Ovary (tissue), 9 donors: ENCODE data around the gene SDK1. TPM values are rescaled to one million over a fixed set of nuclear protein-coding genes. Genes with fewer than 3 reads are reported as not detected.

Source experiments
- DNase-seq, 5 donors: peaks; one replicate each; pipeline ENCODE4 v3.0.0-alpha.2; 2019 to 2020
- H3K27ac ChIP-seq, 2 donors: fragments of 200-600 bp; one replicate each; pipeline versions ENCODE4 v1.5.1 to v1.8.0; 2019 to 2022
- H3K27me3 ChIP-seq: fragments of 200-600 bp; one replicate; pipeline ENCODE4 v1.8.0; 2022
- H3K36me3 ChIP-seq: fragments of 200-600 bp; sonication (generic); one replicate; pipeline ENCODE4 v1.5.1; 2019
- H3K4me1 ChIP-seq: one replicate; pipeline ENCODE4 v1.8.1; 2013; ENCODE audit warnings: mild to moderate bottlenecking, moderate library complexity; ENCODE audit not compliant: insufficient read depth
- H3K4me3 ChIP-seq: fragments of 200-600 bp; sonication (generic); one replicate; pipeline ENCODE4 v1.5.1; 2017
- H3K9me3 ChIP-seq, 2 donors: fragments of 200-600 bp in 1 of 2; sonication (generic) in 1 of 2; one replicate each; pipeline versions ENCODE4 v1.5.1 to v1.8.1; 2013 to 2019; ENCODE audit warnings: mild to moderate bottlenecking in 1 of 2, moderate library complexity in 1 of 2
- EP300 ChIP-seq: sonication (generic); formaldehyde crosslinking; IDR thresholded peaks from one replicate; pipeline ENCODE4 v1.6.1; 2017; ENCODE audit warnings: antibody characterized with exemption
- POLR2A ChIP-seq: fragments of 450-650 bp; IDR thresholded peaks from one replicate; pipeline ENCODE4 v1.6.1; 2017; ENCODE audit warnings: antibody characterized with exemption, mild to moderate bottlenecking, moderate library complexity
- WGBS, 3 donors: extraction: QIAGEN DNeasy Blood & Tissue Kit in 1 of 3; methylation state at CpG; one replicate each; pipeline versions ENCODE4 v1.1.5 to v1.1.7; 2013 to 2017; 5-methylcytosine and 5-hydroxymethylcytosine counted together
- intact Hi-C, 4 donors: fragments of 100-400 bp; cut with DNase I; formaldehyde crosslinking; loops; one replicate each; pipeline versions ENCODE4 v1.11.0 to v1.15.1; 2022 to 2023
- polyA plus RNA-seq, 2 donors: library from polyadenylated mRNA; stranded (reverse); fragments of 200-250 nt in 1 of 2; fragments of 350-450 nt in 1 of 2; fragmentation: Illumina TruSeq in 1 of 2; extraction: RNeasy Lipid Tissue Mini Kit (QIAGEN cat#74804) in 1 of 2; gene quantifications; one replicate each; pipeline ENCODE4 v1.2.3, GENCODE V29; 2013 to 2014
- total RNA-seq, 7 donors: library from RNA; depleted of rRNA in 2 of 7; stranded (reverse); fragments of >200 nt in 2 of 7; fragmentation: NEBNext Ultra II Directional in 3 of 7; extraction: Animal tissue kit (Norgen Biotek cat#: 25700) in 3 of 7; gene quantifications; one replicate each; pipeline versions ENCODE4 v1.1.0 to v1.2.4, GENCODE V29; 2016 to 2023
- TF ChIP-seq, protein P1 (sequence below), 3 donors: fragments of 450-650 bp in 2 of 3; fragments of 200-600 bp in 1 of 3; IDR thresholded peaks; one replicate each; pipeline versions ENCODE4 v1.5.1 to v1.8.0; 2016 to 2022; ENCODE audit warnings: antibody characterized with exemption in 3 of 3, mild to moderate bottlenecking in 1 of 3
- donor health status: DM: no; HTN: no; CAD: no; lungs with moderate emphysema.
- donor health status: DM: no; HTN: no; CAD: no.
- donor health status: Bipolar disorder and iron deficiency.
- donor health status: DM: yes; HTN: yes; CAD: no.
- donor health status: DM: no; HTN: no; CAD: no.
- donor health status: DM: yes; HTN: yes; CAD: no.

SDK1 gene
- total and polyA plus RNA-seq, 9 donors = 1.2 to 13.3 (median 4.4) TPM

DNA sequence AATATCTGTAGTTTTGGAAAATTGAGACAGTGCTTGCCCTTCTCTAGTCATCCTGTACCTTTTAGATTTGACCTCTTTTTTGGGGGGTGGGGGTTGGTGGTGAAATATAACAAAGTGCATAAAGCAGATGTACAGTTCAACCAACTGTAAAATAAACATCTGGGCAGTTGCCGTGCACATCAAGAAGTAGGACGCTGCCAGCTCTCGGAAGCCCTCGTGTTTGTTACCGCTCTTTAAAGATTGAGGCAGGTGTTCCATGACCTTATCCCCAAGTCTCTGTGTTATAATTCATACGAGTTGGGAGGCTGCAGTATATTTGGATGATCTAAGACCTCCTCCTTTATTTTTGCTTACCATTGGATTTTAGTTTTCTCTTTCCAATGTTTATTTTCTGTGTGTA lies 55.1 kb downstream of the SDK1 start:
- TF ChIP-seq EP300 (no peak), POLR2A (no peak)
- TF ChIP-seq, protein P1, sequence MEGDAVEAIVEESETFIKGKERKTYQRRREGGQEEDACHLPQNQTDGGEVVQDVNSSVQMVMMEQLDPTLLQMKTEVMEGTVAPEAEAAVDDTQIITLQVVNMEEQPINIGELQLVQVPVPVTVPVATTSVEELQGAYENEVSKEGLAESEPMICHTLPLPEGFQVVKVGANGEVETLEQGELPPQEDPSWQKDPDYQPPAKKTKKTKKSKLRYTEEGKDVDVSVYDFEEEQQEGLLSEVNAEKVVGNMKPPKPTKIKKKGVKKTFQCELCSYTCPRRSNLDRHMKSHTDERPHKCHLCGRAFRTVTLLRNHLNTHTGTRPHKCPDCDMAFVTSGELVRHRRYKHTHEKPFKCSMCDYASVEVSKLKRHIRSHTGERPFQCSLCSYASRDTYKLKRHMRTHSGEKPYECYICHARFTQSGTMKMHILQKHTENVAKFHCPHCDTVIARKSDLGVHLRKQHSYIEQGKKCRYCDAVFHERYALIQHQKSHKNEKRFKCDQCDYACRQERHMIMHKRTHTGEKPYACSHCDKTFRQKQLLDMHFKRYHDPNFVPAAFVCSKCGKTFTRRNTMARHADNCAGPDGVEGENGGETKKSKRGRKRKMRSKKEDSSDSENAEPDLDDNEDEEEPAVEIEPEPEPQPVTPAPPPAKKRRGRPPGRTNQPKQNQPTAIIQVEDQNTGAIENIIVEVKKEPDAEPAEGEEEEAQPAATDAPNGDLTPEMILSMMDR (IDR thresholded peaks at IDR 0.05) = no peak
- DNase-seq = no peak
- Histone ChIP-seq H3K4me3 (no peak overlapping the region), H3K36me3 (no peaks in the 10 kb centered on the region), H3K9me3 (no peaks in the 10 kb centered on the region), H3K27me3 (no peaks in the 10 kb centered on the region), H3K4me1 (no peaks in the 10 kb centered on the region), H3K27ac (no peak overlapping the region)
- intact Hi-C loops = no loop called here
- WGBS, 3 donors = 56 to 87% (median 65%) methylated on average over 6 of the region's 6 CpGs

DNA sequence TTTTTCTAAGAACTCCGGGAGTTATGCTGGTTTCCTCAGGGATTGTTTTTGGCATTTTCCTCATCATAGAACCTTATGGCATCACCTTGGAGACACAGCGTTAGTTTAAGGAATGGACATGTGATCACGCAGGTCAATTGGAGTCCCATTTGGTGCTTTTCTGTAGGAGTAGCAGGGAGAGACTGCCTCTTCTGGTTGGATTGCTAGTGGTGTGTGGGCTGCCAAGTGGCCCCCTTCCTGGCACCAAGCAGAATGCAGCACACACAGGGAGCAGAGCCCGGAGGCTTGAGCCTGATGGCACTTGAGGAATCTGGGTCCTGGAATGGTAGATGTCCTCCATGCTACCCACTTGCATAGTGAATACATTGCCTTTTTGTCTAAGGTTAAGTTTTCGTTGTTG lies 57.9 kb downstream of the SDK1 start:
- intact Hi-C loops = no loop called here
- no peak overlapping the region for H3K27ac ChIP-seq
- no peaks in the 10 kb centered on the region for H3K9me3 ChIP-seq
- no peak overlapping the region for H3K4me3 ChIP-seq
- no peaks in the 10 kb centered on the region for H3K36me3 ChIP-seq
- no peak for DNase-seq
- TF ChIP-seq EP300 (no peak), POLR2A (no peak)
- TF ChIP-seq, protein P1 (IDR thresholded peaks at IDR 0.05) = no peak
- 87 to 91% (median 88%) methylated on average over 5 of the region's 5 CpGs for WGBS, 3 donors
- H3K27me3 ChIP-seq = no peaks in the 10 kb centered on the region
- no peaks in the 10 kb centered on the region for H3K4me1 ChIP-seq

DNA sequence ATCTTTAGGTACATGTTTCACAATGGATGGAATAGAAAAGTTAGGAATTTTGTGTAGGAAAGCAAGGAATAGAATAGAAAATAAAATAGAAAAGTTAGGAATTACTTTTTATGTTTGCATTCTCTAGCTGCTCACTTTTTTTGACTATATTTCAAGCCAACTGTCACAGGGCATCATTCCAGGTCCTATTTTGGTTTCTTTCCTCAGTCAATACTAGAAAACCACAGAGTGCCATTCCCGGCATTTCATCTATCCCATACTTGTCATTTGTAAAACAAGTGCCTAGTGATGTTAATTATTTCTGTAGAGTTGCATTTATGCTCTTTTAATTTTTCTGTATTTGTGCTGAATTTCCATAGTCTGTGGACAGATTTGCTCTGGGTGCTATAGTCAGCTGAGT lies 66.2 kb downstream of the SDK1 start:
- 74 to 79% (median 77%) methylated on average over 1 of the region's 1 CpG for WGBS, 3 donors
- DNase-seq = no peak
- intact Hi-C loops = no loop called here
- Histone ChIP-seq H3K4me1 (no peaks in the 10 kb centered on the region), H3K9me3 (no peaks in the 10 kb centered on the region), H3K36me3 (no peaks in the 10 kb centered on the region), H3K27ac (no peak overlapping the region), H3K27me3 (no peaks in the 10 kb centered on the region), H3K4me3 (no peak overlapping the region)
- TF ChIP-seq EP300 (no peak), POLR2A (no peak)
- TF ChIP-seq, protein P1 (IDR thresholded peaks at IDR 0.05) = no peak

DNA sequence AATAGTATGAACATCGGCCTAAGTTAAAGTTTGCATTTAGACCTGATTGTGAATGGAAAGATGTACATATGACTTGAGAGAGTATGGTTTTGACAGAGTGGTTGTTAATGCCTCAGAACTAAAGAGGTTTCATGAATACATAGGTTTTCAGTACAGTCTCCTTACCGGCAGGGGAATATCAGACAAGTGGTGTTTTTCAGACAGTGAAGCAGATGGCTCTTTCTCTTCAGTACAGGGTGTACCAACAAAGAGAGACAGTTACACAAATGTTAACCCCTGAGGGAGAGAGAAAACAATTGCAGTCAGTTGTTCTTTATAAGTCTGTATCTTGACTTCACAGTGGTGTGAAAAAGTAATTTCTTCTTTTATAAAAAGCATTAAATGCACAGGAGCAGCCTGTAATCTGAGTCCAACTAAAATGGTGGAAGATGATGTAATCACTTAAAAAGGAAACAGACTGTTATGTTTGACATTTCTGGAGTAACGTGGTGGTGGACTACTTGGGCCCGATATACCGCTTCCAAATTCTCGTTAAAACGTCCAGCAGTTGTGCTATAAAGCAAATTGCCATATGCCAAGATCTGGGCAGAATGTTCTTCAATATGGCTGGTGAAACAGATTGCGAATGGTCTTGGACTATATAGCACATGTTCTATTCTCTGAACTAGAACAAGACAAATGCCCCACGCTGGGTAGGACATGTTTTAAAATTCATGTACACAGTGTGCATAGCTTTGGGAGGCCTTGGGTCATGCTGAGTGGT lies 69.2 kb downstream of the SDK1 start:
- H3K9me3 ChIP-seq = no peaks in the 10 kb centered on the region
- no peak for DNase-seq
- H3K4me1 ChIP-seq = no peaks in the 10 kb centered on the region
- H3K36me3 ChIP-seq = no peaks in the 10 kb centered on the region
- H3K4me3 ChIP-seq = no peak overlapping the region
- TF ChIP-seq, protein P1 (IDR thresholded peaks at IDR 0.05) = no peak
- no peak for TF ChIP-seq POLR2A
- TF ChIP-seq EP300 = no peak
- intact Hi-C loops = no loop called here
- H3K27me3 ChIP-seq = no peaks in the 10 kb centered on the region
- 77 to 83% (median 81%) methylated on average over 9 of the region's 9 CpGs for WGBS, 3 donors
- no peak overlapping the region for H3K27ac ChIP-seq
